ENCODE results near the gene AUP1.

GRCh38 chr2:74515981-74516633 is 13.4 kb downstream of the AUP1 start:
- TF ChIP-seq, protein P1, sequence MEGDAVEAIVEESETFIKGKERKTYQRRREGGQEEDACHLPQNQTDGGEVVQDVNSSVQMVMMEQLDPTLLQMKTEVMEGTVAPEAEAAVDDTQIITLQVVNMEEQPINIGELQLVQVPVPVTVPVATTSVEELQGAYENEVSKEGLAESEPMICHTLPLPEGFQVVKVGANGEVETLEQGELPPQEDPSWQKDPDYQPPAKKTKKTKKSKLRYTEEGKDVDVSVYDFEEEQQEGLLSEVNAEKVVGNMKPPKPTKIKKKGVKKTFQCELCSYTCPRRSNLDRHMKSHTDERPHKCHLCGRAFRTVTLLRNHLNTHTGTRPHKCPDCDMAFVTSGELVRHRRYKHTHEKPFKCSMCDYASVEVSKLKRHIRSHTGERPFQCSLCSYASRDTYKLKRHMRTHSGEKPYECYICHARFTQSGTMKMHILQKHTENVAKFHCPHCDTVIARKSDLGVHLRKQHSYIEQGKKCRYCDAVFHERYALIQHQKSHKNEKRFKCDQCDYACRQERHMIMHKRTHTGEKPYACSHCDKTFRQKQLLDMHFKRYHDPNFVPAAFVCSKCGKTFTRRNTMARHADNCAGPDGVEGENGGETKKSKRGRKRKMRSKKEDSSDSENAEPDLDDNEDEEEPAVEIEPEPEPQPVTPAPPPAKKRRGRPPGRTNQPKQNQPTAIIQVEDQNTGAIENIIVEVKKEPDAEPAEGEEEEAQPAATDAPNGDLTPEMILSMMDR (conservative IDR thresholded peaks at IDR 0.05; ENCODE audit: low read depth in 2 of 2), result 0 out of 4 replicates have a peak, but pooled peaks of 1 of the 2 experiments have one; percentile 1
- TF ChIP-seq EZH2phosphoT487 (IDR thresholded peaks at IDR 0.05; ENCODE audit: unreplicated experiment) (peak; percentile 71), REST (IDR thresholded peaks at IDR 0.05; ENCODE audit: unreplicated experiment) (no peak), JUNB (IDR thresholded peaks at IDR 0.05; ENCODE audit: unreplicated experiment) (no peak), POLR2AphosphoS5 (IDR thresholded peaks at IDR 0.05; ENCODE audit: low read depth) (no peak), EZH2 (IDR thresholded peaks at IDR 0.05; ENCODE audit: low read depth, unreplicated experiment) (no peak), CREB1 (CRISPR knock-in tag; IDR thresholded peaks at IDR 0.05; ENCODE audit: low read depth) (peak; percentile 16; the same call in 1 of the 2 replicates), STAT1 (IDR thresholded peaks at IDR 0.05; ENCODE audit: unreplicated experiment) (no peak)
- TF ChIP-seq, protein P2, sequence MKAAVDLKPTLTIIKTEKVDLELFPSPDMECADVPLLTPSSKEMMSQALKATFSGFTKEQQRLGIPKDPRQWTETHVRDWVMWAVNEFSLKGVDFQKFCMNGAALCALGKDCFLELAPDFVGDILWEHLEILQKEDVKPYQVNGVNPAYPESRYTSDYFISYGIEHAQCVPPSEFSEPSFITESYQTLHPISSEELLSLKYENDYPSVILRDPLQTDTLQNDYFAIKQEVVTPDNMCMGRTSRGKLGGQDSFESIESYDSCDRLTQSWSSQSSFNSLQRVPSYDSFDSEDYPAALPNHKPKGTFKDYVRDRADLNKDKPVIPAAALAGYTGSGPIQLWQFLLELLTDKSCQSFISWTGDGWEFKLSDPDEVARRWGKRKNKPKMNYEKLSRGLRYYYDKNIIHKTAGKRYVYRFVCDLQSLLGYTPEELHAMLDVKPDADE (IDR thresholded peaks at IDR 0.05), result no peak
- TF ChIP-seq, protein P3, sequence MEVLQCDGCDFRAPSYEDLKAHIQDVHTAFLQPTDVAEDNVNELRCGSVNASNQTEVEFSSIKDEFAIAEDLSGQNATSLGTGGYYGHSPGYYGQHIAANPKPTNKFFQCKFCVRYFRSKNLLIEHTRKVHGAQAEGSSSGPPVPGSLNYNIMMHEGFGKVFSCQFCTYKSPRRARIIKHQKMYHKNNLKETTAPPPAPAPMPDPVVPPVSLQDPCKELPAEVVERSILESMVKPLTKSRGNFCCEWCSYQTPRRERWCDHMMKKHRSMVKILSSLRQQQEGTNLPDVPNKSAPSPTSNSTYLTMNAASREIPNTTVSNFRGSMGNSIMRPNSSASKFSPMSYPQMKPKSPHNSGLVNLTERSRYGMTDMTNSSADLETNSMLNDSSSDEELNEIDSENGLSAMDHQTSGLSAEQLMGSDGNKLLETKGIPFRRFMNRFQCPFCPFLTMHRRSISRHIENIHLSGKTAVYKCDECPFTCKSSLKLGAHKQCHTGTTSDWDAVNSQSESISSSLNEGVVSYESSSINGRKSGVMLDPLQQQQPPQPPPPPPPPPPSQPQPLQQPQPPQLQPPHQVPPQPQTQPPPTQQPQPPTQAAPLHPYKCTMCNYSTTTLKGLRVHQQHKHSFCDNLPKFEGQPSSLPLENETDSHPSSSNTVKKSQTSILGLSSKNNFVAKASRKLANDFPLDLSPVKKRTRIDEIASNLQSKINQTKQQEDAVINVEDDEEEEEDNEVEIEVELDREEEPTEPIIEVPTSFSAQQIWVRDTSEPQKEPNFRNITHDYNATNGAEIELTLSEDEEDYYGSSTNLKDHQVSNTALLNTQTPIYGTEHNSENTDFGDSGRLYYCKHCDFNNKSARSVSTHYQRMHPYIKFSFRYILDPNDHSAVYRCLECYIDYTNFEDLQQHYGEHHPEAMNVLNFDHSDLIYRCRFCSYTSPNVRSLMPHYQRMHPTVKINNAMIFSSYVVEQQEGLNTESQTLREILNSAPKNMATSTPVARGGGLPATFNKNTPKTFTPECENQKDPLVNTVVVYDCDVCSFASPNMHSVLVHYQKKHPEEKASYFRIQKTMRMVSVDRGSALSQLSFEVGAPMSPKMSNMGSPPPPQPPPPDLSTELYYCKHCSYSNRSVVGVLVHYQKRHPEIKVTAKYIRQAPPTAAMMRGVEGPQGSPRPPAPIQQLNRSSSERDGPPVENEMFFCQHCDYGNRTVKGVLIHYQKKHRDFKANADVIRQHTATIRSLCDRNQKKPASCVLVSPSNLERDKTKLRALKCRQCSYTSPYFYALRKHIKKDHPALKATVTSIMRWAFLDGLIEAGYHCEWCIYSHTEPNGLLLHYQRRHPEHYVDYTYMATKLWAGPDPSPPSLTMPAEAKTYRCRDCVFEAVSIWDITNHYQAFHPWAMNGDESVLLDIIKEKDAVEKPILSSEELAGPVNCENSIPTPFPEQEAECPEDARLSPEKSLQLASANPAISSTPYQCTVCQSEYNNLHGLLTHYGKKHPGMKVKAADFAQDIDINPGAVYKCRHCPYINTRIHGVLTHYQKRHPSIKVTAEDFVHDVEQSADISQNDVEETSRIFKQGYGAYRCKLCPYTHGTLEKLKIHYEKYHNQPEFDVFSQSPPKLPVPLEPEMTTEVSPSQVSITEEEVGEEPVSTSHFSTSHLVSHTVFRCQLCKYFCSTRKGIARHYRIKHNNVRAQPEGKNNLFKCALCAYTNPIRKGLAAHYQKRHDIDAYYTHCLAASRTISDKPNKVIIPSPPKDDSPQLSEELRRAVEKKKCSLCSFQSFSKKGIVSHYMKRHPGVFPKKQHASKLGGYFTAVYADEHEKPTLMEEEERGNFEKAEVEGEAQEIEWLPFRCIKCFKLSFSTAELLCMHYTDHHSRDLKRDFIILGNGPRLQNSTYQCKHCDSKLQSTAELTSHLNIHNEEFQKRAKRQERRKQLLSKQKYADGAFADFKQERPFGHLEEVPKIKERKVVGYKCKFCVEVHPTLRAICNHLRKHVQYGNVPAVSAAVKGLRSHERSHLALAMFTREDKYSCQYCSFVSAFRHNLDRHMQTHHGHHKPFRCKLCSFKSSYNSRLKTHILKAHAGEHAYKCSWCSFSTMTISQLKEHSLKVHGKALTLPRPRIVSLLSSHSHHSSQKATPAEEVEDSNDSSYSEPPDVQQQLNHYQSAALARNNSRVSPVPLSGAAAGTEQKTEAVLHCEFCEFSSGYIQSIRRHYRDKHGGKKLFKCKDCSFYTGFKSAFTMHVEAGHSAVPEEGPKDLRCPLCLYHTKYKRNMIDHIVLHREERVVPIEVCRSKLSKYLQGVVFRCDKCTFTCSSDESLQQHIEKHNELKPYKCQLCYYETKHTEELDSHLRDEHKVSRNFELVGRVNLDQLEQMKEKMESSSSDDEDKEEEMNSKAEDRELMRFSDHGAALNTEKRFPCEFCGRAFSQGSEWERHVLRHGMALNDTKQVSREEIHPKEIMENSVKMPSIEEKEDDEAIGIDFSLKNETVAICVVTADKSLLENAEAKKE (CRISPR knock-in tag; IDR thresholded peaks at IDR 0.05), result no peak
